Mesothelial cell of epicardium (in vitro differentiated cells): ENCODE measurements around the gene HYAL1. TPM values are rescaled to one million over a fixed set of nuclear protein-coding genes. Genes with fewer than 3 reads are reported as not detected.

Experiments
- DNase-seq, 2 experiments: peaks; one replicate each; pipeline ENCODE4 v3.0.0; 2021; ENCODE audit warnings: low spot score in 2 of 2; ENCODE audit not compliant: unreplicated experiment in 2 of 2
- H3K27ac Mint-ChIP-seq: 2 replicates; pipeline ENCODE4 v1.8.0; 2021; ENCODE audit warnings: mixed read lengths
- H3K27me3 Mint-ChIP-seq: 2 replicates; pipeline ENCODE4 v1.8.0; 2021; ENCODE audit warnings: low read depth, mixed read lengths
- H3K36me3 Mint-ChIP-seq: 2 replicates; pipeline ENCODE4 v1.8.0; 2021; ENCODE audit warnings: mixed read lengths
- H3K4me1 Mint-ChIP-seq: 2 replicates; pipeline ENCODE4 v1.8.0; 2021; ENCODE audit warnings: mixed read lengths
- H3K4me3 Mint-ChIP-seq: 2 replicates; pipeline ENCODE4 v1.8.0; 2021; ENCODE audit warnings: mild to moderate bottlenecking, moderate library complexity, mixed read lengths
- H3K9me3 Mint-ChIP-seq: 2 replicates; pipeline ENCODE4 v1.8.0; 2021; ENCODE audit warnings: mixed read lengths
- CTCF ChIP-seq: fragments of 200-600 bp; sonication (generic); IDR thresholded peaks from one replicate; pipeline ENCODE4 v1.5.0; 2021; ENCODE audit warnings: antibody characterized with exemption; ENCODE audit not compliant: unreplicated experiment
- total RNA-seq: library from RNA; stranded (reverse); gene quantifications from 3 replicates; pipeline ENCODE4 v1.2.1, GENCODE V29; 2021

Gene HYAL1
- total RNA-seq, 1 donor from 2014 or later, result 2.7 TPM

- H3K27me3 Mint-ChIP-seq, result no peaks in the 10 kb centered on the region
- H3K4me3 Mint-ChIP-seq, result peak overlapping the region; percentile 64
- peak; percentile 100 for TF ChIP-seq CTCF
- H3K36me3 Mint-ChIP-seq, result peaks cover 11% of the 10 kb centered on the region
- H3K27ac Mint-ChIP-seq, result peak overlapping the region; percentile 100
- peak; percentile 87 to 96 for DNase-seq
- H3K9me3 Mint-ChIP-seq, result no peaks in the 10 kb centered on the region
- H3K4me1 Mint-ChIP-seq, result peaks cover 35% of the 10 kb centered on the region
Measured at GRCh38 chr3:50260027-50260941, 43.1 kb downstream of the HYAL1 start.

- Mint-ChIP-seq H3K27me3 (no peaks in the 10 kb centered on the region), H3K36me3 (peaks cover 11% of the 10 kb centered on the region), H3K9me3 (no peaks in the 10 kb centered on the region), H3K4me1 (peaks cover 30% of the 10 kb centered on the region), H3K27ac (peak overlapping the region; percentile 93), H3K4me3 (peak overlapping the region; percentile 63)
- DNase-seq, result no peak
- no peak for TF ChIP-seq CTCF
Measured at GRCh38 chr3:50259432-50260026, 43.8 kb downstream of the HYAL1 start.

- Mint-ChIP-seq H3K36me3 (peaks cover 11% of the 10 kb centered on the region), H3K27ac (peak overlapping the region; percentile 93), H3K27me3 (no peaks in the 10 kb centered on the region), H3K4me3 (no peak overlapping the region), H3K9me3 (no peaks in the 10 kb centered on the region), H3K4me1 (peaks cover 24% of the 10 kb centered on the region)
- no peak for TF ChIP-seq CTCF
- DNase-seq, result no peak
Measured at GRCh38 chr3:50258979-50259378, 44.4 kb downstream of the HYAL1 start.

GRCh38 chr3:50258029-50258680 lies 45.2 kb downstream of the HYAL1 start:
- Mint-ChIP-seq H3K27me3 (no peaks in the 10 kb centered on the region), H3K36me3 (peaks cover 13% of the 10 kb centered on the region), H3K4me1 (peaks cover 21% of the 10 kb centered on the region), H3K4me3 (no peak overlapping the region), H3K9me3 (no peaks in the 10 kb centered on the region), H3K27ac (peak overlapping the region; percentile 79)
- DNase-seq, result no peak
- no peak for TF ChIP-seq CTCF

GRCh38 chr3:50256978-50257890 lies 46.1 kb downstream of the HYAL1 start:
- peaks cover 13% of the 10 kb centered on the region for H3K36me3 Mint-ChIP-seq
- DNase-seq, result no peak
- peak; percentile 34 for TF ChIP-seq CTCF
- H3K4me1 Mint-ChIP-seq, result peaks cover 18% of the 10 kb centered on the region
- peak overlapping the region; percentile 76 for H3K27ac Mint-ChIP-seq
- H3K27me3 Mint-ChIP-seq, result no peaks in the 10 kb centered on the region
- no peaks in the 10 kb centered on the region for H3K9me3 Mint-ChIP-seq
- H3K4me3 Mint-ChIP-seq, result no peak overlapping the region
